ENCODE data around the gene OTUB2. TPM values are rescaled to one million over a fixed set of nuclear protein-coding genes. Genes with fewer than 3 reads are reported as not detected.

Gene OTUB2
- total and polyA plus RNA-seq, 4 donors = 0.28 to 0.92 (median 0.63) TPM

- TF ChIP-seq, protein P1, sequence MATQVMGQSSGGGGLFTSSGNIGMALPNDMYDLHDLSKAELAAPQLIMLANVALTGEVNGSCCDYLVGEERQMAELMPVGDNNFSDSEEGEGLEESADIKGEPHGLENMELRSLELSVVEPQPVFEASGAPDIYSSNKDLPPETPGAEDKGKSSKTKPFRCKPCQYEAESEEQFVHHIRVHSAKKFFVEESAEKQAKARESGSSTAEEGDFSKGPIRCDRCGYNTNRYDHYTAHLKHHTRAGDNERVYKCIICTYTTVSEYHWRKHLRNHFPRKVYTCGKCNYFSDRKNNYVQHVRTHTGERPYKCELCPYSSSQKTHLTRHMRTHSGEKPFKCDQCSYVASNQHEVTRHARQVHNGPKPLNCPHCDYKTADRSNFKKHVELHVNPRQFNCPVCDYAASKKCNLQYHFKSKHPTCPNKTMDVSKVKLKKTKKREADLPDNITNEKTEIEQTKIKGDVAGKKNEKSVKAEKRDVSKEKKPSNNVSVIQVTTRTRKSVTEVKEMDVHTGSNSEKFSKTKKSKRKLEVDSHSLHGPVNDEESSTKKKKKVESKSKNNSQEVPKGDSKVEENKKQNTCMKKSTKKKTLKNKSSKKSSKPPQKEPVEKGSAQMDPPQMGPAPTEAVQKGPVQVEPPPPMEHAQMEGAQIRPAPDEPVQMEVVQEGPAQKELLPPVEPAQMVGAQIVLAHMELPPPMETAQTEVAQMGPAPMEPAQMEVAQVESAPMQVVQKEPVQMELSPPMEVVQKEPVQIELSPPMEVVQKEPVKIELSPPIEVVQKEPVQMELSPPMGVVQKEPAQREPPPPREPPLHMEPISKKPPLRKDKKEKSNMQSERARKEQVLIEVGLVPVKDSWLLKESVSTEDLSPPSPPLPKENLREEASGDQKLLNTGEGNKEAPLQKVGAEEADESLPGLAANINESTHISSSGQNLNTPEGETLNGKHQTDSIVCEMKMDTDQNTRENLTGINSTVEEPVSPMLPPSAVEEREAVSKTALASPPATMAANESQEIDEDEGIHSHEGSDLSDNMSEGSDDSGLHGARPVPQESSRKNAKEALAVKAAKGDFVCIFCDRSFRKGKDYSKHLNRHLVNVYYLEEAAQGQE (IDR thresholded peaks at IDR 0.05) = no peak
- TF ChIP-seq YY1 (IDR thresholded peaks at IDR 0.05) (no peak), ATF3 (IDR thresholded peaks at IDR 0.05) (no peak), FOXA2 (IDR thresholded peaks at IDR 0.05) (no peak)
- TF ChIP-seq, protein P2, sequence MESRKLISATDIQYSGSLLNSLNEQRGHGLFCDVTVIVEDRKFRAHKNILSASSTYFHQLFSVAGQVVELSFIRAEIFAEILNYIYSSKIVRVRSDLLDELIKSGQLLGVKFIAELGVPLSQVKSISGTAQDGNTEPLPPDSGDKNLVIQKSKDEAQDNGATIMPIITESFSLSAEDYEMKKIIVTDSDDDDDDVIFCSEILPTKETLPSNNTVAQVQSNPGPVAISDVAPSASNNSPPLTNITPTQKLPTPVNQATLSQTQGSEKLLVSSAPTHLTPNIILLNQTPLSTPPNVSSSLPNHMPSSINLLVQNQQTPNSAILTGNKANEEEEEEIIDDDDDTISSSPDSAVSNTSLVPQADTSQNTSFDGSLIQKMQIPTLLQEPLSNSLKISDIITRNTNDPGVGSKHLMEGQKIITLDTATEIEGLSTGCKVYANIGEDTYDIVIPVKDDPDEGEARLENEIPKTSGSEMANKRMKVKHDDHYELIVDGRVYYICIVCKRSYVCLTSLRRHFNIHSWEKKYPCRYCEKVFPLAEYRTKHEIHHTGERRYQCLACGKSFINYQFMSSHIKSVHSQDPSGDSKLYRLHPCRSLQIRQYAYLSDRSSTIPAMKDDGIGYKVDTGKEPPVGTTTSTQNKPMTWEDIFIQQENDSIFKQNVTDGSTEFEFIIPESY (IDR thresholded peaks at IDR 0.05) = no peak
These were observed 420 bp upstream of the OTUB2 start (continued) for GRCh38 chr14:94025720-94026119.

DNA sequence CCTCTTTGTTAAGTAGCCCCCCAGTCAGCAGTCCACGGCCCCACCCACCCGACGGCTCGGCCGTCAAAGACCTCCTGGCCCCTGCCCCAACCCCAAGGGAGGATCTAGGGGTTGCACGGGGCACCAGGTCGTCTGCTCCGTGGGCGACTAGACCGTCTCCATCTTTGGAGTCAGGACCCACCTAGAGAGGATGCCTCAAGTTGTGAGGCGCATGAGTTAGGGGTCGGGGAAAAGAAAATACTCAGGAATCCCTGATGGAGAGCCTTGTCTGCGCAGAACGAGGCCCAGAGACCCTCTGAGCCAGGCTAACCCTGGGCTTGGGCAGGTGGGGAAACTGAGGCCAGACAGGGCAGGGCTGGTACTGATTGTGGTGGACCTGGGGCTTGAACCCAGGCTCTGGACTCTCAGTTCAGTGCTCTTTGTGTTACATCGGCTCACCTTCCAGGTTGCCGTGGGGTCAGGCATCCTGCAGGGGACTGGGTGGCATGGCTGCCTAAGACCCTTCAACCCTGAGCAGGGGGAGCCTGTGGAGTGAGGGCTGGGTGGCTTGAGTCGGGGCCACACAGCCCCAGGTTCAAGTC is 839 bp downstream of the OTUB2 start:
- Histone ChIP-seq H3K27me3 (ENCODE audit: control insufficient read depth in 4 of 4, insufficient read depth in 4 of 4, low read length in 3 of 4) (no peaks in the 10 kb centered on the region), H3K27ac (ENCODE audit: low read depth in 1 of 2, low read length in 2 of 2) (no peak overlapping the region), H3K9ac (ENCODE audit: low read depth in 1 of 2, low read length in 2 of 2) (no peak overlapping the region), H3K36me3 (ENCODE audit: control insufficient read depth in 4 of 4, insufficient read depth in 3 of 4, low read depth in 1 of 4, low read length in 3 of 4) (no peaks in the 10 kb centered on the region), H3K4me1 (ENCODE audit: control insufficient read depth in 4 of 4, insufficient read depth in 4 of 4, low read length in 3 of 4) (peaks cover 2 to 19% (median 8%) of the 10 kb centered on the region in 4 donors), H3K4me3 (ENCODE audit: low read depth in 1 of 3, low read length in 3 of 3) (peak overlapping the region in 1 of 3 donors; percentile 74), H3K9me3 (ENCODE audit: control insufficient read depth in 4 of 4, low read length in 3 of 4) (no peaks in the 10 kb centered on the region)
- DNase-seq (ENCODE audit: low spot score) = no peak
- WGBS = 51% methylated on average over 17 of the region's 17 CpGs
- TF ChIP-seq GABPA (IDR thresholded peaks at IDR 0.05 in 1 of 2, conservative IDR thresholded peaks at IDR 0.05 in 1 of 2) = no peak
- TF ChIP-seq, protein P1 (IDR thresholded peaks at IDR 0.05) = no peak
- TF ChIP-seq RAD21 (IDR thresholded peaks at IDR 0.05) = no peak
- TF ChIP-seq, protein P2 (IDR thresholded peaks at IDR 0.05) = no peak
- TF ChIP-seq YY1 (IDR thresholded peaks at IDR 0.05) = no peak
- TF ChIP-seq, protein P3, sequence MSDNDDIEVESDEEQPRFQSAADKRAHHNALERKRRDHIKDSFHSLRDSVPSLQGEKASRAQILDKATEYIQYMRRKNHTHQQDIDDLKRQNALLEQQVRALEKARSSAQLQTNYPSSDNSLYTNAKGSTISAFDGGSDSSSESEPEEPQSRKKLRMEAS (IDR thresholded peaks at IDR 0.05) = no peak
- TF ChIP-seq RXRA (IDR thresholded peaks at IDR 0.05) = no peak
- no peak for TF ChIP-seq HNF4A (conservative IDR thresholded peaks at IDR 0.05)
